Sigmoid colon (tissue), 4 donors: ENCODE measurements around the gene PIP4K2A.

Source experiments
- EP300 ChIP-seq, 4 donors: sonication (generic); formaldehyde crosslinking; IDR thresholded peaks; one replicate each; pipeline ENCODE4 v1.6.1; 2017; ENCODE audit warnings: antibody characterized with exemption in 4 of 4
- POLR2A ChIP-seq, 2 donors: fragments of 450-650 bp; IDR thresholded peaks; one replicate each; pipeline ENCODE4 v1.6.1; 2016; ENCODE audit warnings: antibody characterized with exemption in 2 of 2, mild to moderate bottlenecking in 2 of 2, moderate library complexity in 2 of 2
- POLR2AphosphoS5 ChIP-seq, 4 donors: sonication (generic); formaldehyde crosslinking; IDR thresholded peaks; one replicate each; pipeline ENCODE4 v1.6.1; 2017; ENCODE audit warnings: antibody characterized with exemption in 4 of 4
- TF ChIP-seq, protein P1 (sequence below), 4 experiments: fragments of 450-650 bp in 3 of 4; fragments of 200-600 bp in 1 of 4; IDR thresholded peaks; one replicate each; pipeline ENCODE4 v1.5.1; 2016 to 2019; ENCODE audit warnings: antibody characterized with exemption in 4 of 4, mild to moderate bottlenecking in 3 of 4, moderate library complexity in 2 of 4

DNA sequence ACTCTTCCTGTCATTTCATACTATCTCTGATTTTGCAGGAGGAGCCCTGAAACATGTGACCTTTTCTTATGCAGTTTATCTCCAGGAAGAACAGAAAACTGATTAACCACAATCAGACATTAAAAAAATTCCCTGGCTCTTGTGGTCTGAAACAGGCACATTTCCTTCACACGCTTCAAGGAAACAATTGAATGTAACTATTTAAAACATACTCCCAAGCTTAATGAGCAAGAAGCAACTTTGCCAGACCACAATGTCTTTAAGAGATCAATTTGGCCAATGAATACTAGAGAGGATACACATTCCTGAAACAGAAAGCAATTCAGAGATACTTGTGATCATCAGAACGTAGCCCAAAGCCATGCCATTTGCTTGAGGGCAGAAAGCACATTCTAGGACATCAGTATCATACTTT is 65.8 kb downstream of the PIP4K2A start:
- TF ChIP-seq, protein P1, sequence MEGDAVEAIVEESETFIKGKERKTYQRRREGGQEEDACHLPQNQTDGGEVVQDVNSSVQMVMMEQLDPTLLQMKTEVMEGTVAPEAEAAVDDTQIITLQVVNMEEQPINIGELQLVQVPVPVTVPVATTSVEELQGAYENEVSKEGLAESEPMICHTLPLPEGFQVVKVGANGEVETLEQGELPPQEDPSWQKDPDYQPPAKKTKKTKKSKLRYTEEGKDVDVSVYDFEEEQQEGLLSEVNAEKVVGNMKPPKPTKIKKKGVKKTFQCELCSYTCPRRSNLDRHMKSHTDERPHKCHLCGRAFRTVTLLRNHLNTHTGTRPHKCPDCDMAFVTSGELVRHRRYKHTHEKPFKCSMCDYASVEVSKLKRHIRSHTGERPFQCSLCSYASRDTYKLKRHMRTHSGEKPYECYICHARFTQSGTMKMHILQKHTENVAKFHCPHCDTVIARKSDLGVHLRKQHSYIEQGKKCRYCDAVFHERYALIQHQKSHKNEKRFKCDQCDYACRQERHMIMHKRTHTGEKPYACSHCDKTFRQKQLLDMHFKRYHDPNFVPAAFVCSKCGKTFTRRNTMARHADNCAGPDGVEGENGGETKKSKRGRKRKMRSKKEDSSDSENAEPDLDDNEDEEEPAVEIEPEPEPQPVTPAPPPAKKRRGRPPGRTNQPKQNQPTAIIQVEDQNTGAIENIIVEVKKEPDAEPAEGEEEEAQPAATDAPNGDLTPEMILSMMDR (IDR thresholded peaks at IDR 0.05), result no peak
- TF ChIP-seq EP300 (IDR thresholded peaks at IDR 0.05), result no peak
- TF ChIP-seq POLR2A (IDR thresholded peaks at IDR 0.05), result no peak
- no peak for TF ChIP-seq POLR2AphosphoS5 (IDR thresholded peaks at IDR 0.05)
